K562 treated with DMSO at 1 percent for 24 hours (cell line): ENCODE data around the gene NAE1. TPM values are rescaled to one million over a fixed set of nuclear protein-coding genes. Genes with fewer than 3 reads are reported as not detected.

Experiments used
- total RNA-seq: library from RNA; unstranded; fragments of 300-600 nt; gene quantifications from 2 replicates; pipeline ENCODE4 v1.2.3, GENCODE V29; 2022; ENCODE audit warnings: low read depth; ENCODE audit not compliant: insufficient read depth

Gene NAE1
- total RNA-seq = 53.3 and 63.5 TPM in 2 replicates

DNA sequence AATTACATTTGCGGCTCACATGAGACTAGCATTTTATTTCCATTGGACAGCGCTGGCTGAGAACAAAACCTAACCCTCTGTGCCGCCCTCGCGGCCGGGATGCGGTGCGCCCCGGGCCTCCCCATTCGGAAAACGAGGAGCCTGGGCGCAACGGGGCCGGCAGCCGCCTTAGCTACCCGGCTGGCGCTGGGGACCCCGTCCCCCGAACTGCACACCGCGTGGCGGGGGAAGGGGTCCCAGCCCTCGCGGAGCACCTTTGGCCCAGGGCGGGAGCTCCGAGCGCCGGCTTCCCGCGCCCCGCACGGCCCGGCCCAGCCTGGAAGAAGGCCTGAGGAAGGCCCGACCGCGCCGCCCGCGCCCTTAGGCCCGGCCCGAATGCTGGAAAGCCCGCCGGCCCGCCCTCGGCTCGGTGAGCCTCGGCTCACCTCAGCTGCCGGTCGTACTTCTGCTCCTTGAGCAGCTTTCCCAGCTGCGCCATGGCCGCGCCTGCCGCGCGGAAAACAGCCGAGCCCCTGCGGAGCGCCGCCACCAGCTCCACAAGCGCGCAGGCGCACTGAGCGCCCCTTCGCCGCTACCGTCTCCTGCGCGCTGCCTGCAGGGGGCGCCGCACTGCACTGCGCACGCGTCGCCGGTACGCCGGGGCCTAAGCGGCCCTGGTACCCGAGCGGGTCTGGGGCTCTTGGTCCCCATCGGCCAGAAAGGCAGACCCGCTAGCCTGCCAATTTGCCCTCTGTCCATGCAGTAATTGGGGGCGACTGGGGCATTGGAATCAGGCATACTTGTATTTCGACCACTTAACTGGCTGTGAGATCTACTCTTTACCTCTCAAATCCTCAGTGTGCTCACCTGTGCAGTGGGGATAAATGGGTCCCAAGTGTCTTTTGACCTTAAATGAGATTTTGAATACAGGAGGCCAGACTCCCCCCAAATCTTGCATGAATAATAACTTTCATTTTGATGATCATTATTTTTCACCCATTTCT lies at the start of gene NAE1:
TSS of gene NAE1 (minus strand) at position 555 of the 983 bp plus-strand sequence. CDS start at position 478, 77 bp downstream.

GRCh38 chr16:66844342-66845079 lies 13.7 kb upstream of the NAE1 start, which contains the start of gene CA7:
CA7 (plus strand) TSS chr16:66844414; CDS start chr16:66844488, 74 bp downstream.

GRCh38 chr16:66801320-66802105 lies 29.3 kb downstream of the NAE1 start, which contains the start of gene TERB1:
TERB1 (minus strand) TSS chr16:66801584; CDS start chr16:66796798, 4,786 bp downstream.

Other genes starting within 250 kb of the NAE1 start
- gene CMTM3, start 226.3 kb downstream of the NAE1 start, total RNA-seq = 82.9 and 86.4 TPM in 2 replicates
- 17.1 and 19.1 TPM in 2 replicates for gene CMTM4, start 134.2 kb downstream of the NAE1 start, total RNA-seq
- gene DYNC1LI2, start 79.4 kb downstream of the NAE1 start, total RNA-seq = 21.9 and 24.1 TPM in 2 replicates
- not detected in 2 replicates for gene TERB1, start 29.4 kb downstream of the NAE1 start, total RNA-seq
- not detected in 2 replicates for gene CA7, start 13.4 kb upstream of the NAE1 start, total RNA-seq
- gene PDP2, start 49.5 kb upstream of the NAE1 start, total RNA-seq = 6.1 and 7.6 TPM in 2 replicates
- gene CDH16, start 87.9 kb upstream of the NAE1 start, total RNA-seq = not detected in 2 replicates
- gene RRAD, start 94.6 kb upstream of the NAE1 start, total RNA-seq = 8.4 and 10.3 TPM in 2 replicates
- 267 and 312 TPM in 2 replicates for gene CIAO2B, start 103.4 kb upstream of the NAE1 start, total RNA-seq
- 28.3 and 28.7 TPM in 2 replicates for gene CES2, start 104.5 kb upstream of the NAE1 start, total RNA-seq
- 1.00 and 1.3 TPM in 2 replicates for gene CES3, start 130.3 kb upstream of the NAE1 start, total RNA-seq
- gene CES4A, start 157.6 kb upstream of the NAE1 start, total RNA-seq = not detected in 2 replicates
- gene CBFB, start 198.2 kb upstream of the NAE1 start, total RNA-seq = 74.8 and 77.4 TPM in 2 replicates